GM19372 (cell line): Measurements from ENCODE around the gene THSD7B.
"Not testable (repeated sequence)": the region's sequence is repeated elsewhere in the genome, so short reads cannot be mapped to it uniquely, and the experiment has no call there.

Experiments used
- ATAC-seq: cut with Tn5 transposase; IDR thresholded peaks from one replicate; pipeline ENCODE4 v1.9.1; 2021; ENCODE audit warnings: mild to moderate bottlenecking, low read depth, moderate library complexity; ENCODE audit not compliant: unreplicated experiment

The THSD7B gene

GRCh38 chr2:137658433-137658832 lies 893.1 kb downstream of the THSD7B start:
- ATAC-seq, result no peak

DNA sequence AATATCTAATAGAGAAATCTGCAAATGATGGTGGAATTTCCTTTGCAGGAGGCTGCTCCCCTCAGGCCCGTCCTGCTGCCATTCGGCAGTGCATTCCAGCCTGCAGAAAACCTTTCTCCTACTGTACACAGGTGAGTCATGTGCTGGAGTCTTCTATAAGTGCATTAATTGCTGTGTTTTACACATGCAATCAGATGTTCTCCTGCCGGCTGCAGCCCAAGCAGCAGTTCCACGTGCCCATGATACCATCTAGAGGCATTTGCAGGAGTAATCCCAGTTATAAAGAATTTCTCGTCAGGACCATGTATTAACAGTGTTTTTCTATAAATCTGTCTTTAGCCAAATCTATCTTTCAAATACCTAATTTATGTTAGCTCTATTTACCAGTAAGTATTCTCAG lies 894.3 kb downstream of the THSD7B start:
- ATAC-seq, result no peak

GRCh38 chr2:137670111-137670510 lies 904.8 kb downstream of the THSD7B start:
- ATAC-seq, result no peak

DNA sequence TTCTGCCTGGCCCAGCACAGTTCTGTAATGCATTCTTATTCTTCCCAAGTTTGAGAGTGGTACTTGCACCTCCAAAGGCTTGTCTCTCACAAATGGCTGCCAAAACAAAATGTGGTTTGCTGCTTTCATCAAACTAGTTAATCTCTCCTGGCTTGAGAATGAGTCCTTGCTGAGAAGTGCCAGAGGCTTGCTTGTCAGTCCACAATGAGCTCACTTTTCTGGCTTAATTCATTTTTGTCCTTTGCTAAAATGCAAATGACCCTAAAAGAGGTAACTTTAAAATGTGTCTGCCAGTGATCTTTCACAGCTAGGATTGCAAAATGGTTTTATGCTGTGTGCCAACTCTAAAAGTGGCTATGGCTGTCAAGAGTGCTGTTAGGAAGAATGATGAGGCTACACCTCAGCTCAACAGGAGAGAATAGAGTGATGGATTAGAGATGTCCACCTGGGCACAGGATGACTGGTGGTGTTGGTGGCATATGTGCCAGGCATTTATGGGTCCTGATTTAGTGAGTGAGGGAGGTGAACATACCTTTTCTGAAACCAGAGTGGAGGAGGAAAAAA lies 907.7 kb downstream of the THSD7B start:
- ATAC-seq, result no peak

- no peak for ATAC-seq
Measured at GRCh38 chr2:137674991-137675390, 909.6 kb downstream of the THSD7B start.

- no peak for ATAC-seq
Measured at GRCh38 chr2:137675584-137676327, 910.4 kb downstream of the THSD7B start.

GRCh38 chr2:137676346-137676745 lies 911.0 kb downstream of the THSD7B start:
- ATAC-seq, result no peak

DNA sequence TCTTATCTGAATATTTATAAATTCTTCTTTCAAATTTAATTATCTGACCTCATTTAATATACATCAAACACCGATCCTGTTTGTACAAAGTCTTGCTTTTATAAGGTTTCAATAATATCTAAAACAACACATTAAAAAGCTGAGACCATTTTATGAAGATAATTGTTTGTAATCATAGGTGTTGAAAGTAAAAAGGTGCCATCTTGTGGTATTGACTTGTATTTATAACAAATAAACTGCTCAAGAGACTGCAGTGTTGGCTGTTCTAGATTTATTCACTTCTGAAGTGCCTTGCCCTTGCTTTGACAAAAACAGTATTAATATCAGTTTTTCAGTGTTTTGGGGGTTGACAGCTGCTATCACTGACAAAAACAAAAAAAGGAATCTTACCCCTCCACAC lies 912.1 kb downstream of the THSD7B start:
- no peak for ATAC-seq

- no peak for ATAC-seq
Measured at GRCh38 chr2:137689549-137689948, 924.2 kb downstream of the THSD7B start.

DNA sequence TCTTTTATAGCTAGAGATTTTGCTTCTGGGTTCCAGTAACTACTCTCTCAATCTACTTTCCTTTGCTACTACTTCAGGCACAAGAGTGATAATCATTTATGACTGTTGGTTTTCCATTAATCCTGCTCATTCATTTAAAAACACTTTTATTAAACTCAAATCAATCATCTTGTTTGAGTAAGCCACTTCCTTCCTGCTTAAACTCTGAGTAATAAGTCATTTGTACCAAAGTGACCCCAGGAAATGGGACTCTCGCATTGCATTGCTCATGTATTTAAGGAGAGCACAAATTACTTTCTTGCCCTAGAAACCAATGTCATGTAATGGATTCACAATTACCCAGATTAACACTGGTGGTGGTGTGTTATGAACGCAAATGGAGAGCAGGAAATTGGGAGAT lies 928.2 kb downstream of the THSD7B start:
- ATAC-seq, result no peak

GRCh38 chr2:137696916-137697315 lies 931.6 kb downstream of the THSD7B start:
- no peak for ATAC-seq

DNA sequence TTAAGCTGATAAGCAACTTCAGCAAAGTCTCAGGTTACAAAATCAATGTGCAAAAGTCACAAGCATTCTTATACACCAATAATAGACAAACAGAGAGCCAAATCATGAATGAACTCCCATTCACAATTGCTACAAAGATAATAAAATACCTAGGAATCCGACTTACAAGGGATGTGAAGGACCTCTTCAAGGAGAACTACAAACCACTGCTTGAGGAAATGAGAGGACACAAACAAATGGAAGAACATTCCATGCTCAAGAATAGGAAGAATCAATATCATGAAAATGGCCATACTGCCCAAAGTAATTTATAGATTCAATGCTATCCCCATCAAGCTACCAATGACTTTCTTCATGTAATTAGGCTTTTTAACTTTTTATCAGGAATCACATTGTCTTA lies 934.9 kb downstream of the THSD7B start:
- not testable (repeated sequence) for ATAC-seq

GRCh38 chr2:137700681-137701080 lies 935.3 kb downstream of the THSD7B start:
- ATAC-seq, result no peak

DNA sequence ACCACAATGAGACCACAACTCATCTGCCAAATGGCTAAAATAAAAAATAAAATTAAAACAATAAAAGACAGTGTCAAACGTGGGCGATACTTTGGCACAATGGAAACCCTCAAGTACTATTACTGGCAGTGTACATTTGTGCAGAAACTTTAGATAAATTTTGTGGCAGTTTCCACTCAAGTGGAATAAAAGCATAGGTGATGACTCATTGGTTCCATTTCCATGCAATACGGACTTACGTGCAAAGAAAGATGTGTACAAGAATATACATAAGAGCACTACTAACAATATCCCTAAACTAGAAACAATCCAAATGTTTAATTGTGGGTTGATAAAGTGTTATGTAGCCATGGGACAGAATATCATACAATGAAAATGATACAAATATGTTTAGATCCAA lies 940.0 kb downstream of the THSD7B start:
- no peak for ATAC-seq

DNA sequence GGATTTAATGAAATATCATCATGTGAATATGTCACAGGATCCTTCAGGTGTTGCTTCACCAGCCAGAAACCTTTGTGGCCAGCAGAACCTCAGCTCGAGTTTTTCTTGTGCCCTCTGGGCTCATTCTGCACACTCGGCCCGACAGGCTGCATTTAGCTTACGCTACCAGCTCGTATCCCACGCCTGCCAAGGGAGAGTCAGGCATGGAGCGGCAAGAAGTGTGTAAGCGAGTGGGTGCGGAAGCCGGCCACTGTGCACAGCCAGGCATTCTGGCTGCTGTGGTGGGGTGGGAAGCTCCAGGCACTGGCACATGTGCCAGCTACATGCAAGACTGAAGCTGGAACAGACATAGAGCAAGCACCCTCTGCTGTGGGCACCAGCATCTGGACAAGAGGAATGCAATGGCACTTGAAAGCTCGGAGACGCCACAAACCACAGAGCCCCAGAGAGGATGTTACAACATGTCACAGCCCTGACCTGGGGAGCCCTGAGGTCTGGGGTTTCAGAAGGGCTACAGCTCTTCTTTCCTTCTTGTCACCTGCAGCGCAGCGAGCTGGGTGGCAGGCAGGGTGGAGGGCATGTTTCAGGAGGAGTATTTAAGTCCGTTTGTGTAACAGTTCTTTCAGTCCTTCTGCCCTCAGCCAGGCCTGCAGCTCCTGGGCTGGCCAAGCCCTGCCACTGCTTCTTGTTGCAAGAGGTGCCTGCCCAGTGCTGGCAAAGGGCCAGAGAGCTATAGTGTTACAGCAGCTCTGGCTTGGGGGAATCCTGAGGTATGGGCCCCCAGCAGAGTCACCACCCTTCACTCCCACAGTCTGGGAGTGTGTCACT lies 941.7 kb downstream of the THSD7B start:
- no peak for ATAC-seq

GRCh38 chr2:137708311-137708710 lies 943.0 kb downstream of the THSD7B start:
- no peak for ATAC-seq

- ATAC-seq, result no peak
Measured at GRCh38 chr2:137715731-137716191, 950.4 kb downstream of the THSD7B start.

DNA sequence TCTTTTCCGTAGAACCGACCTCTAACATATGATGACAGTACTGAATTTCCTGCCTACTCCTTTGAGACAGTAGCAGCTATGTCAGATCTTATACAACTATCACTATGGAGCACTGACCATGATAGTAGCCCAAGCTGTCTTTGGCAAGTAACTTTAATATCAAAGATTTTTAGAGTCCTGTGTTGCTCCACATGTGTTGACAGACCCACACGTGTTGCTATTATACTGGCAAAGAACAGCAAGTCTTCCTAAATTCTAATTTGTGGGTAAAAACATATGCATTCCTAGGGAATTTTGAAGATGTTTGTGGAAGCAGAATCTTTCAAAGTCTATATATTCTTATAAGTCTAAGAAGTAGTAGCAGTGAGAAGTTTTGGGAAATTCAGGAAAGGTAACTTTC lies 953.4 kb downstream of the THSD7B start:
- no peak for ATAC-seq

- ATAC-seq, result no peak
Measured at GRCh38 chr2:137721733-137722132, 956.4 kb downstream of the THSD7B start.

DNA sequence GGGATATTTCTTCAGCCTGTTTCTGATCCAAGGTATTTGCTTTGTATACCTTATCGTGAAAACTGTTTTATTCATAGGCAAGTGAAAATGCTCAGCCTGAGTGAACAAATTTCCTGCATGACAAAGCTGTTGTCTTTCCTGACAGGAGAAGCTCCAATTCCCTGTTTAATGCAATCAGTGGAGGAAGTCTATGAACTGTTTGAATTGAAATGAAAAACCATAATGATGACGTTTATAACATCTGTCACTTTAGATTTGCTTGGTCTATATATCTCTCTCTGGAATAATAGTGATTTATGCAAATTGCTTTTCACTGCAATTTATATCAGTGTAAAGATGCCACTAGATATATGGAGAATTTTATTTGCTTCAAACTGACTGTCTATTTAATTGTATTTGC lies 959.6 kb downstream of the THSD7B start:
- ATAC-seq, result no peak
